ENCODE results near the gene C16orf78.
A peak's percentile ranks its signal among the peaks of the same experiment; 100 is the strongest.

C16orf78 gene

GRCh38 chr16:49398761-49399160 lies 25.2 kb downstream of the C16orf78 start:
- DNase-seq, result no peak

- DNase-seq, result no peak
Observed at GRCh38 chr16:49399594-49400364, 26.2 kb downstream of the C16orf78 start.

GRCh38 chr16:49400611-49401010 lies 27.0 kb downstream of the C16orf78 start:
- no peak for DNase-seq

GRCh38 chr16:49405123-49405522 lies 31.5 kb downstream of the C16orf78 start:
- DNase-seq, result no peak

GRCh38 chr16:49405530-49405929 lies 31.9 kb downstream of the C16orf78 start:
- DNase-seq, result no peak

GRCh38 chr16:49407873-49408550 lies 34.4 kb downstream of the C16orf78 start:
- DNase-seq, result peak; percentile 85

- DNase-seq, result no peak
Observed at GRCh38 chr16:49409121-49409520, 35.5 kb downstream of the C16orf78 start.

- DNase-seq, result no peak
Observed at GRCh38 chr16:49410226-49410625, 36.6 kb downstream of the C16orf78 start.

- DNase-seq, result no peak
Observed at GRCh38 chr16:49411121-49411970, 37.7 kb downstream of the C16orf78 start.

- no peak for DNase-seq
Observed at GRCh38 chr16:49414671-49415070, 41.1 kb downstream of the C16orf78 start.

- no peak for DNase-seq
Observed at GRCh38 chr16:49415083-49415482, 41.5 kb downstream of the C16orf78 start.

- DNase-seq, result no peak
Observed at GRCh38 chr16:49416001-49416675, 42.5 kb downstream of the C16orf78 start.

- no peak for DNase-seq
Observed at GRCh38 chr16:49417354-49417753, 43.8 kb downstream of the C16orf78 start.

GRCh38 chr16:49419006-49419405 lies 45.4 kb downstream of the C16orf78 start:
- DNase-seq, result no peak

- DNase-seq, result no peak
Observed at GRCh38 chr16:49419862-49420261, 46.3 kb downstream of the C16orf78 start.

- DNase-seq, result no peak
Observed at GRCh38 chr16:49422896-49423295, 49.3 kb downstream of the C16orf78 start.

- DNase-seq, result no peak
Observed at GRCh38 chr16:49424961-49425360, 51.4 kb downstream of the C16orf78 start.

- DNase-seq, result no peak
Observed at GRCh38 chr16:49427771-49428170, 54.2 kb downstream of the C16orf78 start.

- no peak for DNase-seq
Observed at GRCh38 chr16:49428808-49429207, 55.2 kb downstream of the C16orf78 start.

- DNase-seq, result no peak
Observed at GRCh38 chr16:49431040-49431439, 57.4 kb downstream of the C16orf78 start.

GRCh38 chr16:49431591-49432290 lies 58.1 kb downstream of the C16orf78 start:
- DNase-seq, result no peak

GRCh38 chr16:49434733-49435132 lies 61.1 kb downstream of the C16orf78 start:
- DNase-seq, result no peak
